ENCODE data around the gene CADM2. TPM values are rescaled to one million over a fixed set of nuclear protein-coding genes. Genes with fewer than 3 reads are reported as not detected.
"Not testable (repeated sequence)": the region's sequence is repeated elsewhere in the genome, so short reads cannot be mapped to it uniquely, and the experiment has no call there.

Gene CADM2
- total RNA-seq (2014; rRNA removed; shearing (Covaris generic); ENCODE audit: low replicate concordance): not detected in 2 replicates

GRCh38 chr3:84958495-84959469 lies at the start of gene CADM2:
TSS of gene CADM2 (plus strand) at chr3:84958989.
- DNase-seq (ENCODE audit: low read depth): peak; percentile 71
- in situ Hi-C loops (cut with HindIII; ENCODE audit: low pct_unique_long_range_greater_than_20kb, low sequenced_read_pairs): no loop called here

- in situ Hi-C loops (cut with HindIII; ENCODE audit: low pct_unique_long_range_greater_than_20kb, low sequenced_read_pairs); DNase-seq (ENCODE audit: low read depth): not testable (repeated sequence)
Measured at GRCh38 chr3:84918592-84918991, 40.2 kb upstream of the CADM2 start.

GRCh38 chr3:84922682-84923081 lies 36.1 kb upstream of the CADM2 start:
- in situ Hi-C loops (cut with HindIII; ENCODE audit: low pct_unique_long_range_greater_than_20kb, low sequenced_read_pairs): no loop called here
- no peak for DNase-seq (ENCODE audit: low read depth)

GRCh38 chr3:84925571-84925970 lies 33.2 kb upstream of the CADM2 start:
- no peak for DNase-seq (ENCODE audit: low read depth)
- in situ Hi-C loops (cut with HindIII; ENCODE audit: low pct_unique_long_range_greater_than_20kb, low sequenced_read_pairs): no loop called here

GRCh38 chr3:84943379-84943778 lies 15.4 kb upstream of the CADM2 start:
- in situ Hi-C loops (cut with HindIII; ENCODE audit: low pct_unique_long_range_greater_than_20kb, low sequenced_read_pairs): no loop called here

GRCh38 chr3:84946240-84946639 lies 12.5 kb upstream of the CADM2 start:
- peak; percentile 1 for DNase-seq (ENCODE audit: low read depth)
- in situ Hi-C loops (cut with HindIII; ENCODE audit: low pct_unique_long_range_greater_than_20kb, low sequenced_read_pairs): no loop called here

More at GRCh38 chr3:84943379-84943778, 15.4 kb upstream of the CADM2 start:
- no peak for DNase-seq (ENCODE audit: low read depth)

GRCh38 chr3:84959470-84960271 lies 882 bp downstream of the CADM2 start:
- in situ Hi-C loops (cut with HindIII; ENCODE audit: low pct_unique_long_range_greater_than_20kb, low sequenced_read_pairs): no loop called here
- no peak for DNase-seq (ENCODE audit: low read depth)

- in situ Hi-C loops (cut with HindIII; ENCODE audit: low pct_unique_long_range_greater_than_20kb, low sequenced_read_pairs): no loop called here
- no peak for DNase-seq (ENCODE audit: low read depth)
Measured at GRCh38 chr3:84960581-84960980, 1.8 kb downstream of the CADM2 start.

- in situ Hi-C loops (cut with HindIII; ENCODE audit: low pct_unique_long_range_greater_than_20kb, low sequenced_read_pairs): no loop called here
- no peak for DNase-seq (ENCODE audit: low read depth)
Measured at GRCh38 chr3:84961011-84961410, 2.2 kb downstream of the CADM2 start.

- in situ Hi-C loops (cut with HindIII; ENCODE audit: low pct_unique_long_range_greater_than_20kb, low sequenced_read_pairs): no loop called here
- no peak for DNase-seq (ENCODE audit: low read depth)
Measured at GRCh38 chr3:84961521-84962255, 2.9 kb downstream of the CADM2 start.

GRCh38 chr3:84962415-84962814 lies 3.6 kb downstream of the CADM2 start:
- in situ Hi-C loops (cut with HindIII; ENCODE audit: low pct_unique_long_range_greater_than_20kb, low sequenced_read_pairs): no loop called here

GRCh38 chr3:84963137-84963536 lies 4.3 kb downstream of the CADM2 start:
- in situ Hi-C loops (cut with HindIII; ENCODE audit: low pct_unique_long_range_greater_than_20kb, low sequenced_read_pairs): no loop called here
- DNase-seq (ENCODE audit: low read depth): no peak

More at GRCh38 chr3:84962415-84962814, 3.6 kb downstream of the CADM2 start:
- no peak for DNase-seq (ENCODE audit: low read depth)

GRCh38 chr3:84965141-84965540 lies 6.4 kb downstream of the CADM2 start:
- DNase-seq (ENCODE audit: low read depth): peak; percentile 7
- in situ Hi-C loops (cut with HindIII; ENCODE audit: low pct_unique_long_range_greater_than_20kb, low sequenced_read_pairs): no loop called here

- in situ Hi-C loops (cut with HindIII; ENCODE audit: low pct_unique_long_range_greater_than_20kb, low sequenced_read_pairs): no loop called here
Measured at GRCh38 chr3:84967767-84968581, 9.2 kb downstream of the CADM2 start.

GRCh38 chr3:84968701-84969235 lies 10.0 kb downstream of the CADM2 start:
- in situ Hi-C loops (cut with HindIII; ENCODE audit: low pct_unique_long_range_greater_than_20kb, low sequenced_read_pairs): no loop called here
- DNase-seq (ENCODE audit: low read depth): no peak

More at GRCh38 chr3:84967767-84968581, 9.2 kb downstream of the CADM2 start:
- no peak for DNase-seq (ENCODE audit: low read depth)

- in situ Hi-C loops (cut with HindIII; ENCODE audit: low pct_unique_long_range_greater_than_20kb, low sequenced_read_pairs): no loop called here
- peak; percentile 6 for DNase-seq (ENCODE audit: low read depth)
Measured at GRCh38 chr3:84974347-84974746, 15.6 kb downstream of the CADM2 start.

GRCh38 chr3:84977021-84977420 lies 18.2 kb downstream of the CADM2 start:
- in situ Hi-C loops (cut with HindIII; ENCODE audit: low pct_unique_long_range_greater_than_20kb, low sequenced_read_pairs): no loop called here
- DNase-seq (ENCODE audit: low read depth): no peak
